Osteoblast (primary cell): Measurements from ENCODE around the gene CLEC16A. TPM values are rescaled to one million over a fixed set of nuclear protein-coding genes. Genes with fewer than 3 reads are reported as not detected.
A peak's percentile ranks its signal among the peaks of the same experiment; 100 is the strongest.

Experiments used
- DNase-seq: peaks from one replicate; pipeline ENCODE4 v3.0.0; 2011; ENCODE audit warnings: low spot score, mixed read lengths; ENCODE audit not compliant: insufficient read length; ENCODE audit errors: missing footprints
- H2AFZ ChIP-seq: 2 replicates; pipeline ENCODE4 v1.6.0; 2011; ENCODE audit warnings: mild to moderate bottlenecking, low read length
- H3K27ac ChIP-seq: 2 replicates; pipeline ENCODE4 v1.5.1; 2011; ENCODE audit warnings: mild to moderate bottlenecking, low read depth, low read length, moderate library complexity
- H3K27me3 ChIP-seq: 2 replicates; pipeline ENCODE4 v1.6.0; 2012; ENCODE audit warnings: mild to moderate bottlenecking, control low read depth, inconsistent platforms, low read length, moderate library complexity; ENCODE audit not compliant: insufficient read depth
- H3K36me3 ChIP-seq: 2 replicates; pipeline ENCODE4 v1.5.1; 2011; ENCODE audit warnings: mild to moderate bottlenecking, low read length, control low read depth, moderate library complexity; ENCODE audit not compliant: insufficient read depth
- H3K4me1 ChIP-seq: 2 replicates; pipeline ENCODE4 v1.5.1; 2011; ENCODE audit warnings: mild to moderate bottlenecking, low read length, control low read depth, moderate library complexity; ENCODE audit not compliant: insufficient read depth
- H3K4me2 ChIP-seq: 2 replicates; pipeline ENCODE4 v1.6.0; 2011; ENCODE audit warnings: mild to moderate bottlenecking, low read length; ENCODE audit not compliant: insufficient read depth
- H3K4me3 ChIP-seq: fragments of 200-600 bp; sonication (generic); 3 replicates; pipeline ENCODE4 v1.5.1; 2012; ENCODE audit warnings: mild to moderate bottlenecking, low read length, inconsistent platforms; ENCODE audit not compliant: insufficient read depth
- H3K79me2 ChIP-seq: 2 replicates; pipeline ENCODE4 v1.6.0; 2012; ENCODE audit warnings: mild to moderate bottlenecking, low read length, control low read depth, inconsistent platforms; ENCODE audit not compliant: insufficient read depth
- H3K9me3 ChIP-seq: 2 replicates; pipeline ENCODE4 v1.5.1; 2011; ENCODE audit warnings: low read depth, low read length, control low read depth
- H4K20me1 ChIP-seq: 2 replicates; pipeline ENCODE4 v1.6.0; 2012; ENCODE audit warnings: mild to moderate bottlenecking, low read length, control low read depth; ENCODE audit not compliant: insufficient read depth
- CTCF ChIP-seq: IDR thresholded peaks from 2 replicates; pipeline ENCODE4 v1.5.1; 2011; ENCODE audit warnings: mild to moderate bottlenecking, low read depth, low read length, moderate library complexity; ENCODE audit errors: extremely low read depth
- total RNA-seq: library from RNA; depleted of rRNA; stranded (reverse); fragments of >200 nt; gene quantifications from 2 replicates; pipeline ENCODE4 v1.2.3, GENCODE V29; 2012

The CLEC16A gene
- total RNA-seq, 1 donor: 25.7 TPM

GRCh38 chr16:11177578-11178160, 233.3 kb downstream of the CLEC16A start:
- Histone ChIP-seq H3K79me2 (no peaks in the 10 kb centered on the region), H3K4me2 (no peak overlapping the region), H3K27me3 (no peaks in the 10 kb centered on the region), H3K27ac (no peak overlapping the region), H3K9me3 (no peaks in the 10 kb centered on the region), H2AFZ (no peak overlapping the region), H4K20me1 (peaks cover 2% of the 10 kb centered on the region), H3K4me1 (no peaks in the 10 kb centered on the region), H3K36me3 (no peaks in the 10 kb centered on the region), H3K4me3 (no peak overlapping the region)
- peak; percentile 75 for DNase-seq
- no peak for TF ChIP-seq CTCF

DNA sequence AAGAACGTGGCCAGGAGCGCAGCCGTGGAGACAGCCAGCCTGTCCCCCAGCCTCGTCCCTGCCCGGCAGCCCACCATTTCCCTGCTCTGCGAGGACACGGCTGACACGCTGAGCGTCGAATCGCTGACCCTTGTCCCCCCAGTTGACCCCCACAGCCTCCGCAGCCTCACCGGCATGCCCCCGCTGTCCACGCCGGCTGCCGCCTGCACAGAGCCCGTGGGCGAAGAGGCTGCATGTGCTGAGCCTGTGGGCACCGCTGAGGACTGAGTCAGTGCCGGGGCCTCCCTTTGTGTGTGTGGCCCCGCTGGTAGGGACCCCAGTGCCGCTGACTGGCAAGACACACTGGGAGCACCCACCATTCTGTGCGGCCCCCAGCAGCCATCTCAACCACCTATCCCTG, 234.1 kb downstream of the CLEC16A start:
- TF ChIP-seq CTCF: no peak

GRCh38 chr16:11179574-11179973, 235.2 kb downstream of the CLEC16A start:
- no peak overlapping the region for H2AFZ ChIP-seq
- no peaks in the 10 kb centered on the region for H3K79me2 ChIP-seq
- no peaks in the 10 kb centered on the region for H3K4me1 ChIP-seq
- no peaks in the 10 kb centered on the region for H3K27me3 ChIP-seq
- no peaks in the 10 kb centered on the region for H3K9me3 ChIP-seq
- peaks cover 2% of the 10 kb centered on the region for H4K20me1 ChIP-seq
- no peak for TF ChIP-seq CTCF
- H3K27ac ChIP-seq: no peak overlapping the region
- no peaks in the 10 kb centered on the region for H3K36me3 ChIP-seq
- no peak overlapping the region for H3K4me2 ChIP-seq
- H3K4me3 ChIP-seq: no peak overlapping the region
- DNase-seq: peak; percentile 58

More for the DNA sequence above, 234.1 kb downstream of the CLEC16A start:
- Histone ChIP-seq H3K36me3 (no peaks in the 10 kb centered on the region), H3K27ac (no peak overlapping the region), H3K4me3 (no peak overlapping the region), H3K4me1 (no peaks in the 10 kb centered on the region), H3K4me2 (no peak overlapping the region), H3K79me2 (no peaks in the 10 kb centered on the region), H4K20me1 (peaks cover 2% of the 10 kb centered on the region), H2AFZ (no peak overlapping the region), H3K9me3 (no peaks in the 10 kb centered on the region), H3K27me3 (no peaks in the 10 kb centered on the region)
- peak; percentile 60 for DNase-seq

DNA sequence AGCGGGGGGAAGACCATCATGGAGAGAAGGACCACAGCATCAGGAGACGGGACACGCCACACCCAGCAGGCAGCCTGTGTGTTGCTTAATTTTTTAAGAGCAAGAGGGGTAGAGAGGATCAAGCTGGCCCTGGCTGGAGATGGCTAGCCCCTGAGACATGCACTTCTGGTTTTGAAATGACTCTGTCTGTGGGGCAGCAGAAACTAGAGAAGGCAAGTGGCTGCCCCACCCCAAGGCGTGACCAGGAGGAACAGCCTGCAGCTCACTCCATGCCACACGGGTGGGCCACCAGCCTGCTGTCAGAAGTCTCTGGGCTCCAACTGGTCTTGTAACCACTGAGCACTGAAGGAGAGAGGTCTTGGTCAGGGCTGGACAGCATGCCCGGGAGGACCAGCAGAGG, 236.1 kb downstream of the CLEC16A start:
- Histone ChIP-seq H3K27me3 (no peaks in the 10 kb centered on the region), H3K9me3 (no peaks in the 10 kb centered on the region), H3K36me3 (no peaks in the 10 kb centered on the region), H2AFZ (no peak overlapping the region), H3K4me2 (no peak overlapping the region), H3K27ac (no peak overlapping the region), H3K4me3 (no peak overlapping the region), H4K20me1 (peaks cover 2% of the 10 kb centered on the region), H3K79me2 (no peaks in the 10 kb centered on the region), H3K4me1 (no peaks in the 10 kb centered on the region)
- DNase-seq: no peak
- no peak for TF ChIP-seq CTCF
